ENCODE measurements around the gene MAMDC4. TPM values are rescaled to one million over a fixed set of nuclear protein-coding genes. Genes with fewer than 3 reads are reported as not detected.
"Not testable (repeated sequence)": the region's sequence is repeated elsewhere in the genome, so short reads cannot be mapped to it uniquely, and the experiment has no call there.

Gene MAMDC4
- total RNA-seq, 1 experiment from 2014 or later, result 0.17 TPM

GRCh38 chr9:136856079-136856476 lies 3.9 kb downstream of the MAMDC4 start:
- no peak for DNase-seq (ENCODE audit: low read depth)
- in situ Hi-C loops (cut with HindIII; ENCODE audit: low pct_unique_long_range_greater_than_20kb, low sequenced_read_pairs), result no loop called here

- no peak for DNase-seq (ENCODE audit: low read depth)
- in situ Hi-C loops (cut with HindIII; ENCODE audit: low pct_unique_long_range_greater_than_20kb, low sequenced_read_pairs), result no loop called here
These were observed 4.5 kb downstream of the MAMDC4 start for GRCh38 chr9:136856541-136857141.

- in situ Hi-C loops (cut with HindIII; ENCODE audit: low pct_unique_long_range_greater_than_20kb, low sequenced_read_pairs), result no loop called here
- DNase-seq (ENCODE audit: low read depth), result no peak
These were observed 5.0 kb downstream of the MAMDC4 start for GRCh38 chr9:136857166-136857565.

- in situ Hi-C loops (cut with HindIII; ENCODE audit: low pct_unique_long_range_greater_than_20kb, low sequenced_read_pairs), result no loop called here
- DNase-seq (ENCODE audit: low read depth), result no peak
These were observed 5.7 kb downstream of the MAMDC4 start for GRCh38 chr9:136857581-136858412.

- in situ Hi-C loops (cut with HindIII; ENCODE audit: low pct_unique_long_range_greater_than_20kb, low sequenced_read_pairs), result no loop called here
- DNase-seq (ENCODE audit: low read depth), result no peak
These were observed 6.3 kb downstream of the MAMDC4 start for GRCh38 chr9:136858452-136858843.

- DNase-seq (ENCODE audit: low read depth), result no peak
- in situ Hi-C loops (cut with HindIII; ENCODE audit: low pct_unique_long_range_greater_than_20kb, low sequenced_read_pairs), result no loop called here
These were observed 7.0 kb downstream of the MAMDC4 start for GRCh38 chr9:136858844-136859757.

GRCh38 chr9:136860529-136860928 lies 8.4 kb downstream of the MAMDC4 start:
- no peak for DNase-seq (ENCODE audit: low read depth)
- in situ Hi-C loops (cut with HindIII; ENCODE audit: low pct_unique_long_range_greater_than_20kb, low sequenced_read_pairs), result no loop called here

- in situ Hi-C loops (cut with HindIII; ENCODE audit: low pct_unique_long_range_greater_than_20kb, low sequenced_read_pairs), result no loop called here
- no peak for DNase-seq (ENCODE audit: low read depth)
These were observed 9.1 kb downstream of the MAMDC4 start for GRCh38 chr9:136860933-136861873.

GRCh38 chr9:136861874-136862457 lies 9.8 kb downstream of the MAMDC4 start:
- no peak for DNase-seq (ENCODE audit: low read depth)
- in situ Hi-C loops (cut with HindIII; ENCODE audit: low pct_unique_long_range_greater_than_20kb, low sequenced_read_pairs), result no loop called here

GRCh38 chr9:136862849-136863622 lies 10.9 kb downstream of the MAMDC4 start:
- no peak for DNase-seq (ENCODE audit: low read depth)
- in situ Hi-C loops (cut with HindIII; ENCODE audit: low pct_unique_long_range_greater_than_20kb, low sequenced_read_pairs), result no loop called here

- in situ Hi-C loops (cut with HindIII; ENCODE audit: low pct_unique_long_range_greater_than_20kb, low sequenced_read_pairs), result no loop called here
- DNase-seq (ENCODE audit: low read depth), result no peak
These were observed 11.6 kb downstream of the MAMDC4 start for GRCh38 chr9:136863623-136864273.

GRCh38 chr9:136865041-136865767 lies 13.1 kb downstream of the MAMDC4 start:
- in situ Hi-C loops (cut with HindIII; ENCODE audit: low pct_unique_long_range_greater_than_20kb, low sequenced_read_pairs), result no loop called here
- DNase-seq (ENCODE audit: low read depth), result no peak

GRCh38 chr9:136865768-136866103 lies 13.6 kb downstream of the MAMDC4 start:
- in situ Hi-C loops (cut with HindIII; ENCODE audit: low pct_unique_long_range_greater_than_20kb, low sequenced_read_pairs), result no loop called here
- no peak for DNase-seq (ENCODE audit: low read depth)

GRCh38 chr9:136866898-136867421 lies 14.8 kb downstream of the MAMDC4 start:
- DNase-seq (ENCODE audit: low read depth); in situ Hi-C loops (cut with HindIII; ENCODE audit: low pct_unique_long_range_greater_than_20kb, low sequenced_read_pairs): not testable (repeated sequence)

GRCh38 chr9:136867480-136867879 lies 15.3 kb downstream of the MAMDC4 start:
- in situ Hi-C loops (cut with HindIII; ENCODE audit: low pct_unique_long_range_greater_than_20kb, low sequenced_read_pairs), result no loop called here
- no peak for DNase-seq (ENCODE audit: low read depth)

- no peak for DNase-seq (ENCODE audit: low read depth)
- in situ Hi-C loops (cut with HindIII; ENCODE audit: low pct_unique_long_range_greater_than_20kb, low sequenced_read_pairs), result no loop called here
These were observed 15.8 kb downstream of the MAMDC4 start for GRCh38 chr9:136867917-136868316.
